Subcutaneous adipose tissue (tissue), 4 donors: Measurements from ENCODE around the gene GALM. TPM values are rescaled to one million over a fixed set of nuclear protein-coding genes. Genes with fewer than 3 reads are reported as not detected.

ENCODE experiments used
- total RNA-seq, 4 donors: library from RNA; depleted of rRNA; stranded (reverse); fragments of >200 nt; gene quantifications; one replicate each; pipeline ENCODE4 v1.1.0, GENCODE V29; 2016
- TF ChIP-seq, protein P1 (sequence below): fragments of 450-650 bp; IDR thresholded peaks from one replicate; pipeline ENCODE4 v1.5.1; 2016; ENCODE audit warnings: low read depth, mild to moderate bottlenecking, control low read depth, antibody characterized with exemption, moderate library complexity

GALM gene
- total RNA-seq, 4 donors from 2014 or later: 8.5 to 62.9 (median 36.3) TPM

DNA sequence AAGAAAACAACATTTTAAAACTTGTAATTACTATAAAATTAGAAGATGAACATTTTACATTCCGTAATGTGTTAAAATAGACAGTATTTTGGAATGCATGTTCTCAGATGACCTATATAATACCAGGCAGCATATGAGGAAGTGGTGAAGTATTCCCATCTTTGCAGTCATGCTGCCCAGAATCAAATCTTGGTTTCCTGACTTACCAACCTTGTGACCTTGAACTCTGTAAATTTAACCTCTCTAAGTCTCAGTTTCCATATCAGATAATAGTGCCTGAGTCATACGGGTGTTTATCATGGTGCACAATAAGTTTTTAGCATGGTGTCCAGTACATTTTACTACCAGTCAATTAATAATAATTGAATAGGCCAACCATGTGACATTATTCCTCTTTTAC is 7.3 kb upstream of the GALM start:
- TF ChIP-seq, protein P1, sequence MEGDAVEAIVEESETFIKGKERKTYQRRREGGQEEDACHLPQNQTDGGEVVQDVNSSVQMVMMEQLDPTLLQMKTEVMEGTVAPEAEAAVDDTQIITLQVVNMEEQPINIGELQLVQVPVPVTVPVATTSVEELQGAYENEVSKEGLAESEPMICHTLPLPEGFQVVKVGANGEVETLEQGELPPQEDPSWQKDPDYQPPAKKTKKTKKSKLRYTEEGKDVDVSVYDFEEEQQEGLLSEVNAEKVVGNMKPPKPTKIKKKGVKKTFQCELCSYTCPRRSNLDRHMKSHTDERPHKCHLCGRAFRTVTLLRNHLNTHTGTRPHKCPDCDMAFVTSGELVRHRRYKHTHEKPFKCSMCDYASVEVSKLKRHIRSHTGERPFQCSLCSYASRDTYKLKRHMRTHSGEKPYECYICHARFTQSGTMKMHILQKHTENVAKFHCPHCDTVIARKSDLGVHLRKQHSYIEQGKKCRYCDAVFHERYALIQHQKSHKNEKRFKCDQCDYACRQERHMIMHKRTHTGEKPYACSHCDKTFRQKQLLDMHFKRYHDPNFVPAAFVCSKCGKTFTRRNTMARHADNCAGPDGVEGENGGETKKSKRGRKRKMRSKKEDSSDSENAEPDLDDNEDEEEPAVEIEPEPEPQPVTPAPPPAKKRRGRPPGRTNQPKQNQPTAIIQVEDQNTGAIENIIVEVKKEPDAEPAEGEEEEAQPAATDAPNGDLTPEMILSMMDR: no peak

DNA sequence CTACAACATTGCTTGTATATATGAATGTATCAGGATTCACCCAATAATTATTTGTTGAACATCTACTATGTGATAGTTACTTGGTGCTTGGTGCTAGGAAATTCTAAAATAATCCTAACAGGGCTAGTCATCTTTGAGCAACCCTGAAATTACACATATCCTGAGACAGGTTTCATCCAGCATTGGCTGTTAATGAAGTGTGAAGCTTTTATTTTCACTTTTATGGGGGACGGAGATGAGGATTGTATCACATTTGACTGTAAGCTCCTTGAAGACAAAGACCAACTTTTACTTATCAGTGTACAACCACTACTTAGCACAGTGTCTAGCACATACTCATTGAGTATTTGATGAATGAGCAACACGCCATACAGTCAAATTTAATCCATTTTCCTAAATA is 6.8 kb upstream of the GALM start:
- TF ChIP-seq, protein P1: no peak

DNA sequence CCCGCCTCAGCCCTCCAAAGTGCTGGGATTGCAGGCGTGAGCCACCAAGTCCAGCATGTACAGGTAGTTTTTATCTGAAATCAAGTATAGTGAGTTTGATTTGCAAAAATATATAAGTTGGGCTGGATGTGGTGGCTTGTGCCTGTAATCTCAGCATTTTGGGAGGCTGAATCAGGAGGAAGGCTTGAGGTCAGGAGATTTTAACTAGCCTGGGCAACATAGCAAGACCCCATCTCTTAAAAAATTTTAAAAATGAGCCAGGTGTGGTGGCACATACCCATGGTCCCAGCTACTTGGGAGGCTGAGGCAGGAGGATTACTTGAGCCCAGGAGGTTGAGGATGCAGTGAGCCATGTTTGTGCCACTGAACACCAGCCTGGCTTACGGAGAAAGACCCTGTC is 5.6 kb upstream of the GALM start:
- TF ChIP-seq, protein P1: no peak

DNA sequence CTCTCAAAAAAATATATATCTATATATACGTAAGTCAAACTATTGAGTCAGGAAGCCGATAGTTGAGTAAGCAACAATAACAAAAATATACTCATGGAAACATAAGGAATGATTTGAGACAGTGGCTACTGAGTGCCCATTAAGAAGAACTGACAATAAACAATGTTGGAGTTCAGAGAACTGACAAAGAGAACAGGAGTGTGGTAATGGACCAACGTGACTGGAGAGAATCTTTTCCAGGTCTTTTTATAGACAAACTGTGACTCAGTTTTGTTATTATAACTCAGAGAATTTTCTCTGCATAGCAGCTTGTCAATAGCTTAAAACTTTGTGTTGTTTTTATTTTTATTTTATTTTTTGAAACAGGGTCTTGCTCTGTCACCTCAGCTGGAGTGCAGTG is 4.6 kb upstream of the GALM start:
- TF ChIP-seq, protein P1: no peak

DNA sequence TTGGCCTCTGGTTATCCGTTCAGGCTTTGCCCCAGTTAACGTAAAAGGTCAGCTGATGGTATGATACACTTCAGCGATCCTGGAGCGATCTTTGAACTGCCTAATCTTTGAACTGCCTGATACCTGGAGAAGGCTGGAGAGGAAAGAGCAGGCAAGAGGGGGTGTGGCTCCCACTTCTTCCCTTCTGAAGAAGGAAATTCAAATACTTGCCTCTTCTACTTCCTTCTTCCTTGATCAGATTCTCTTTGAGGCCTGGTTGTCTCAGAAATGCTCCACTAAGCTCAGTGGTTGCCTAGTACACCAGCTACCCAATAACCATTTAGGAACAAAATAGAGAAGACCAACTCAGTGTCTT is 619 bp downstream of the GALM start:
- TF ChIP-seq, protein P1: no peak

DNA sequence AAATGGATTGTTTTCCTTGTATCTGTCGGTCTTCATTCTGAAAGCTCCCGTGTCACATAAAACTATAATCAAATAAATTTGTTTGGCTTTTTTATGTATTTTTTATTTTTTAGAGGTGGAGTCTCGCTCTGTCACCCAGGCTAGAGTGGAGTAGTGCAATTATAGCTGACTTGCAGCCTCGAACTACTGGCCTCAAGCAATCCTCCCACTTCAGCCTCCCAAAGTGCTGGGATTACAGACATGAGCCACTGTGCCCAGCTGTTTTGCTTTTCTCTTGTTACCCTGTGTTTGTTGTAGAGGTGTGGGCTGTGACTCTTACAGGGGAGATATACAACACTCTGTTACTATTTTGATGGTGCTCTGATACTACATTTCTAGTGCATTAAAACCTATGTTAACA is 2.2 kb downstream of the GALM start:
- TF ChIP-seq, protein P1: no peak

DNA sequence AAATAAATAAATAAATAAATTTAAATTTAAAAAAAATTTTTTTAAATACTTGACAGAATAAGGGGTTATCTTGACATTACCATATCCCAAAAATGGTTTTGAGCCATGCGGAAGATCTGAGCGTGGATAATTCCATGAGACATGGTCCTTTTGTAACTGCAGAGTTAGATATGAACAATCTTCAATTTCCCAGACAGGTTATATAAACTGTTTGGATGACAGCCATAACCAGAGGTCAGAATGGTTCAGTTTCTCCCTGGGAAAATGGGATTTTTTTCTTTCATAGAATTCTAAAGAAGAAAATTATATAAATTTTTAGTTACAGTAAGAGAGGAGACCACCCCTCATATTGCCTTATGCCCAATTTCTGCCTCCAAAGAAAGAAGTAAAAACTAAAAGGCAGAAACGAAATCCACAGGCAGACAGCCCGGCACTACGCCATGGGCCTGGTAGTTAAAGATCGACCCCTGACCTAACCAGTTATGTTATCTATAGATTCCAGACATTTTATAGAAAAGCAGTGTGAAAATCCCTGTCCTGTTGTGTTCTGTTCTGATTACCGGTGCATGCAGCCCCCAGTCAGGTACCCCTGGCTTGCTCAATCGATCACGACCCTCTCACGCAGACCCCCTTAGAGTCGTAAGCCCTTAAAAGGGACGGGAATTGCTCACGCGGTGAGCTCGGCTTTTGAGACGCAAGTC is 3.0 kb downstream of the GALM start:
- TF ChIP-seq, protein P1: no peak
